ENCODE measurements around the gene RPL22L1. TPM values are rescaled to one million over a fixed set of nuclear protein-coding genes. Genes with fewer than 3 reads are reported as not detected.
"Not testable (repeated sequence)": the region's sequence is repeated elsewhere in the genome, so short reads cannot be mapped to it uniquely, and the experiment has no call there.

RPL22L1 gene
- polyA plus RNA-seq, 1 donor (not counting 4 experiments of a cell fraction or from before 2014, with no cell fraction given): 277 TPM

DNA sequence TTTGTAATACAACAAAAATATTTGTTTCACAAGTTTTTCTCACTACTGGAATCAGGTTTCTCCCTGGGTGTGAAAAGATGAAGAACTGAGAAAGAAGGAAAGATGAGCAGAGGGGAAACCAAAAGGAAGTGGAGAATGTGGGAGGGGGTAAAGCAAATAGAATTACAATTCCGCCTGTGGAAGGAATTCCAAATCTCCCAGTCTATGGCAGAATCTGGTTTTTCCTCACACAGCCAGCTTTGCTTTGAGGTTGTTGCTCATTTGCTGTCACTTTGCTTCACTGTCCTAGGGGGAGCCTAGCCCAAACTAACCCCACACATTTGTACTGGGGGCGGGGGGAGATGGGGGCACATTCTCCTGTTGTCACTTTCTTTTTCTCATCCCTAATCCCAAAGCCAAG, 43.9 kb downstream of the RPL22L1 start:
- DNase-seq (ENCODE audit: low read depth, low spot score) (no peak), FAIRE-seq (no peak)
- dilution Hi-C loops (cut with MboI; ENCODE audit: extremely low pct_ligation_motif_present, low sequenced_read_pairs): no loop called here
- no peak overlapping the region for H3K27ac ChIP-seq (ENCODE audit: control insufficient read depth, insufficient read depth, low read length)
- no peaks in the 10 kb centered on the region for H3K9me1 ChIP-seq (ENCODE audit: control insufficient read depth, extremely low read depth, insufficient read depth, low read length)
- H4K20me1 ChIP-seq (ENCODE audit: control insufficient read depth, extremely low read depth, insufficient read depth, low read length): no peaks in the 10 kb centered on the region
- H3K36me3 ChIP-seq (ENCODE audit: control insufficient read depth in 2 of 2, extremely low read depth in 1 of 2, insufficient read depth in 2 of 2, low read length in 2 of 2): no peaks in the 10 kb centered on the region
- H3K79me2 ChIP-seq (ENCODE audit: control insufficient read depth, insufficient read depth, low read length): no peaks in the 10 kb centered on the region
- H3K4me2 ChIP-seq (ENCODE audit: control insufficient read depth, extremely low read depth, insufficient read depth, low read depth, low read length): no peak overlapping the region
- H3K9me3 ChIP-seq (ENCODE audit: control insufficient read depth, low read depth, low read length): no peaks in the 10 kb centered on the region
- no peak overlapping the region for H2AFZ ChIP-seq (ENCODE audit: control insufficient read depth, low read length)
- TF ChIP-seq, protein P1, sequence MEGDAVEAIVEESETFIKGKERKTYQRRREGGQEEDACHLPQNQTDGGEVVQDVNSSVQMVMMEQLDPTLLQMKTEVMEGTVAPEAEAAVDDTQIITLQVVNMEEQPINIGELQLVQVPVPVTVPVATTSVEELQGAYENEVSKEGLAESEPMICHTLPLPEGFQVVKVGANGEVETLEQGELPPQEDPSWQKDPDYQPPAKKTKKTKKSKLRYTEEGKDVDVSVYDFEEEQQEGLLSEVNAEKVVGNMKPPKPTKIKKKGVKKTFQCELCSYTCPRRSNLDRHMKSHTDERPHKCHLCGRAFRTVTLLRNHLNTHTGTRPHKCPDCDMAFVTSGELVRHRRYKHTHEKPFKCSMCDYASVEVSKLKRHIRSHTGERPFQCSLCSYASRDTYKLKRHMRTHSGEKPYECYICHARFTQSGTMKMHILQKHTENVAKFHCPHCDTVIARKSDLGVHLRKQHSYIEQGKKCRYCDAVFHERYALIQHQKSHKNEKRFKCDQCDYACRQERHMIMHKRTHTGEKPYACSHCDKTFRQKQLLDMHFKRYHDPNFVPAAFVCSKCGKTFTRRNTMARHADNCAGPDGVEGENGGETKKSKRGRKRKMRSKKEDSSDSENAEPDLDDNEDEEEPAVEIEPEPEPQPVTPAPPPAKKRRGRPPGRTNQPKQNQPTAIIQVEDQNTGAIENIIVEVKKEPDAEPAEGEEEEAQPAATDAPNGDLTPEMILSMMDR (optimal IDR thresholded peaks at IDR 0.05 in 1 of 3, IDR thresholded peaks at IDR 0.05 in 1 of 3, conservative IDR thresholded peaks at IDR 0.05 in 1 of 3; ENCODE audit: extremely low read depth in 1 of 3, insufficient read depth in 2 of 3, low read length in 3 of 3): no peak
- no peak for TF ChIP-seq EZH2 (IDR thresholded peaks at IDR 0.05; ENCODE audit: low read length)
- H3K27me3 ChIP-seq (ENCODE audit: control insufficient read depth, extremely low read depth, insufficient read depth, low read length): no peaks in the 10 kb centered on the region
- no peaks in the 10 kb centered on the region for H3K4me1 ChIP-seq (ENCODE audit: control insufficient read depth, extremely low read depth, insufficient read depth, low read length)
- no peak overlapping the region for H3K9ac ChIP-seq (ENCODE audit: control insufficient read depth, extremely low read depth, insufficient read depth, low read length)
- H3K4me3 ChIP-seq (ENCODE audit: control insufficient read depth in 2 of 3, extremely low read depth in 1 of 3, insufficient read depth in 2 of 3, low read depth in 1 of 3, low read length in 3 of 3): no peak overlapping the region

DNA sequence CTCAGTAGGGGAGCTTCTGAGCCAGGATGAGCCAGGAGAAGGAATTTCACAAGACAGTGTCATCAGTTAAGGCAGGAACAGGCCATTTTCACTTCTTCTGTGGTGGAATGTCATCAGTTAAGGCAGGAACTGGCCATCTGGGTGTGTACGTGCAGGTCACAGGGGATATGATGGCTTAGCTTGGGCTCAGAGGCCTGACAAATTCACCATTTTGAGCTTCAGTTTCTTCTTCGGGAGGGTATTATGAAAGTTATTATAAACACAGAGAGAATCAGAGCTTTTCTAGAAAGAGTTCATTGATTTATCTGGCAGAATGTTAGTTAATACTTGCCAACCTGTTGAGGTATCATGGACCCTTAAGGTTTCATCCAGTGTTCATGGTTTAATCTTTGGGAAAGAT, 46.4 kb downstream of the RPL22L1 start:
- H3K9me3 ChIP-seq (ENCODE audit: control insufficient read depth, low read depth, low read length); H3K36me3 ChIP-seq (ENCODE audit: control insufficient read depth in 2 of 2, extremely low read depth in 1 of 2, insufficient read depth in 2 of 2, low read length in 2 of 2); H4K20me1 ChIP-seq (ENCODE audit: control insufficient read depth, extremely low read depth, insufficient read depth, low read length); H3K4me2 ChIP-seq (ENCODE audit: control insufficient read depth, extremely low read depth, insufficient read depth, low read depth, low read length); H2AFZ ChIP-seq (ENCODE audit: control insufficient read depth, low read length); H3K27ac ChIP-seq (ENCODE audit: control insufficient read depth, insufficient read depth, low read length); FAIRE-seq; H3K9me1 ChIP-seq (ENCODE audit: control insufficient read depth, extremely low read depth, insufficient read depth, low read length); H3K4me1 ChIP-seq (ENCODE audit: control insufficient read depth, extremely low read depth, insufficient read depth, low read length); H3K27me3 ChIP-seq (ENCODE audit: control insufficient read depth, extremely low read depth, insufficient read depth, low read length); H3K79me2 ChIP-seq (ENCODE audit: control insufficient read depth, insufficient read depth, low read length); H3K9ac ChIP-seq (ENCODE audit: control insufficient read depth, extremely low read depth, insufficient read depth, low read length); dilution Hi-C loops (cut with MboI; ENCODE audit: extremely low pct_ligation_motif_present, low sequenced_read_pairs); H3K4me3 ChIP-seq (ENCODE audit: control insufficient read depth in 2 of 3, extremely low read depth in 1 of 3, insufficient read depth in 2 of 3, low read depth in 1 of 3, low read length in 3 of 3); DNase-seq (ENCODE audit: low read depth, low spot score): not testable (repeated sequence)

GRCh38 chr3:170818325-170818724, 51.7 kb downstream of the RPL22L1 start:
- H3K9me3 ChIP-seq (ENCODE audit: control insufficient read depth, low read depth, low read length); H3K9ac ChIP-seq (ENCODE audit: control insufficient read depth, extremely low read depth, insufficient read depth, low read length); H3K36me3 ChIP-seq (ENCODE audit: control insufficient read depth in 2 of 2, extremely low read depth in 1 of 2, insufficient read depth in 2 of 2, low read length in 2 of 2); H3K27ac ChIP-seq (ENCODE audit: control insufficient read depth, insufficient read depth, low read length); H3K4me3 ChIP-seq (ENCODE audit: control insufficient read depth in 2 of 3, extremely low read depth in 1 of 3, insufficient read depth in 2 of 3, low read depth in 1 of 3, low read length in 3 of 3); H3K4me1 ChIP-seq (ENCODE audit: control insufficient read depth, extremely low read depth, insufficient read depth, low read length); H3K4me2 ChIP-seq (ENCODE audit: control insufficient read depth, extremely low read depth, insufficient read depth, low read depth, low read length); H3K27me3 ChIP-seq (ENCODE audit: control insufficient read depth, extremely low read depth, insufficient read depth, low read length); H2AFZ ChIP-seq (ENCODE audit: control insufficient read depth, low read length); H3K79me2 ChIP-seq (ENCODE audit: control insufficient read depth, insufficient read depth, low read length); H3K9me1 ChIP-seq (ENCODE audit: control insufficient read depth, extremely low read depth, insufficient read depth, low read length); DNase-seq (ENCODE audit: low read depth, low spot score); FAIRE-seq; dilution Hi-C loops (cut with MboI; ENCODE audit: extremely low pct_ligation_motif_present, low sequenced_read_pairs); H4K20me1 ChIP-seq (ENCODE audit: control insufficient read depth, extremely low read depth, insufficient read depth, low read length): not testable (repeated sequence)

GRCh38 chr3:170817471-170817870, 52.5 kb downstream of the RPL22L1 start:
- DNase-seq (ENCODE audit: low read depth, low spot score); dilution Hi-C loops (cut with MboI; ENCODE audit: extremely low pct_ligation_motif_present, low sequenced_read_pairs); FAIRE-seq; H3K4me1 ChIP-seq (ENCODE audit: control insufficient read depth, extremely low read depth, insufficient read depth, low read length); H3K9me1 ChIP-seq (ENCODE audit: control insufficient read depth, extremely low read depth, insufficient read depth, low read length); H3K4me3 ChIP-seq (ENCODE audit: control insufficient read depth in 2 of 3, extremely low read depth in 1 of 3, insufficient read depth in 2 of 3, low read depth in 1 of 3, low read length in 3 of 3); H3K9me3 ChIP-seq (ENCODE audit: control insufficient read depth, low read depth, low read length); H3K27ac ChIP-seq (ENCODE audit: control insufficient read depth, insufficient read depth, low read length); H3K79me2 ChIP-seq (ENCODE audit: control insufficient read depth, insufficient read depth, low read length); H3K36me3 ChIP-seq (ENCODE audit: control insufficient read depth in 2 of 2, extremely low read depth in 1 of 2, insufficient read depth in 2 of 2, low read length in 2 of 2); H4K20me1 ChIP-seq (ENCODE audit: control insufficient read depth, extremely low read depth, insufficient read depth, low read length); H2AFZ ChIP-seq (ENCODE audit: control insufficient read depth, low read length); H3K27me3 ChIP-seq (ENCODE audit: control insufficient read depth, extremely low read depth, insufficient read depth, low read length); H3K4me2 ChIP-seq (ENCODE audit: control insufficient read depth, extremely low read depth, insufficient read depth, low read depth, low read length); H3K9ac ChIP-seq (ENCODE audit: control insufficient read depth, extremely low read depth, insufficient read depth, low read length): not testable (repeated sequence)
